Skin epidermis (tissue), 12 donors: ENCODE data around the gene CORIN.
"Not testable (repeated sequence)": the region's sequence is repeated elsewhere in the genome, so short reads cannot be mapped to it uniquely, and the experiment has no call there.

Experiments
- H3K27ac ChIP-seq, 21 experiments: fragments of 200-600 bp; sonication (generic) in 11 of 21; one replicate each; pipeline ENCODE4 v1.5.0; 2020; ENCODE audit warnings: mild to moderate bottlenecking in 3 of 21, inconsistent platforms in 2 of 21, moderate library complexity in 2 of 21
- H3K4me3 ChIP-seq, 7 experiments: fragments of 200-600 bp; sonication (generic) in 2 of 7; one replicate each; pipeline ENCODE4 v1.5.0; 2020; ENCODE audit warnings: inconsistent platforms in 2 of 7, mild to moderate bottlenecking in 2 of 7, moderate library complexity in 1 of 7

The CORIN gene

GRCh38 chr4:47737326-47737725 is 100.5 kb downstream of the CORIN start:
- Histone ChIP-seq H3K27ac (no peak overlapping the region), H3K4me3 (no peak overlapping the region)

- Histone ChIP-seq H3K27ac (no peak overlapping the region), H3K4me3 (no peak overlapping the region)
Observed at GRCh38 chr4:47736555-47736954, 101.3 kb downstream of the CORIN start.

GRCh38 chr4:47736146-47736545 is 101.7 kb downstream of the CORIN start:
- Histone ChIP-seq H3K4me3 (no peak overlapping the region), H3K27ac (no peak overlapping the region)

- no peak overlapping the region for H3K4me3 ChIP-seq
Observed at GRCh38 chr4:47733302-47734175, 104.3 kb downstream of the CORIN start.

GRCh38 chr4:47731182-47731581 is 106.7 kb downstream of the CORIN start:
- no peak overlapping the region for H3K4me3 ChIP-seq
- H3K27ac ChIP-seq, result no peak overlapping the region

More at GRCh38 chr4:47733302-47734175, 104.3 kb downstream of the CORIN start:
- H3K27ac ChIP-seq, result no peak overlapping the region

- H3K4me3 ChIP-seq, result no peak overlapping the region
- H3K27ac ChIP-seq, result peak overlapping the region in 6 of 21 experiments; percentile 3 to 83 (median 45)
Observed at GRCh38 chr4:47729131-47729680, 108.7 kb downstream of the CORIN start.

GRCh38 chr4:47721892-47722575 is 115.8 kb downstream of the CORIN start:
- H3K4me3 ChIP-seq, result no peak overlapping the region
- H3K27ac ChIP-seq, result no peak overlapping the region

GRCh38 chr4:47721485-47721884 is 116.4 kb downstream of the CORIN start:
- H3K27ac ChIP-seq, result no peak overlapping the region
- H3K4me3 ChIP-seq, result no peak overlapping the region

- no peak overlapping the region for H3K4me3 ChIP-seq
- H3K27ac ChIP-seq, result no peak overlapping the region
Observed at GRCh38 chr4:47720787-47721186, 117.1 kb downstream of the CORIN start.

GRCh38 chr4:47719576-47719975 is 118.3 kb downstream of the CORIN start:
- H3K4me3 ChIP-seq, result no peak overlapping the region
- no peak overlapping the region for H3K27ac ChIP-seq

- Histone ChIP-seq H3K27ac (no peak overlapping the region), H3K4me3 (no peak overlapping the region)
Observed at GRCh38 chr4:47718696-47719095, 119.2 kb downstream of the CORIN start.

GRCh38 chr4:47717188-47717587 is 120.7 kb downstream of the CORIN start:
- Histone ChIP-seq H3K4me3 (no peak overlapping the region), H3K27ac (no peak overlapping the region)

- Histone ChIP-seq H3K27ac (peak overlapping the region in 1 of 21 experiments; percentile 56), H3K4me3 (no peak overlapping the region)
Observed at GRCh38 chr4:47715716-47716416, 122.0 kb downstream of the CORIN start.

GRCh38 chr4:47714269-47714668 is 123.6 kb downstream of the CORIN start:
- H3K27ac ChIP-seq, result peak overlapping the region in 1 of 21 experiments; percentile 10

GRCh38 chr4:47713129-47713834 is 124.6 kb downstream of the CORIN start:
- Histone ChIP-seq H3K4me3 (no peak overlapping the region), H3K27ac (peak overlapping the region in 1 of 21 experiments; percentile 48)

More at GRCh38 chr4:47714269-47714668, 123.6 kb downstream of the CORIN start:
- no peak overlapping the region for H3K4me3 ChIP-seq

- no peak overlapping the region for H3K4me3 ChIP-seq
- no peak overlapping the region for H3K27ac ChIP-seq
Observed at GRCh38 chr4:47711646-47712045, 126.2 kb downstream of the CORIN start.

GRCh38 chr4:47711183-47711582 is 126.7 kb downstream of the CORIN start:
- Histone ChIP-seq H3K27ac (no peak overlapping the region), H3K4me3 (no peak overlapping the region)

GRCh38 chr4:47706352-47706751 is 131.5 kb downstream of the CORIN start:
- not testable (repeated sequence) for H3K4me3 ChIP-seq, H3K27ac ChIP-seq

- Histone ChIP-seq H3K4me3 (no peak overlapping the region), H3K27ac (peak overlapping the region in 1 of 21 experiments; percentile 55)
Observed at GRCh38 chr4:47705326-47705981, 132.4 kb downstream of the CORIN start.
